Loucy (cell line): ENCODE data around the gene MAK.

Experiments
- H2AFZ ChIP-seq: fragments of 200-600 bp; sonication (generic); 2 replicates; pipeline ENCODE4 v1.6.0; 2016; ENCODE audit warnings: antibody characterized with exemption, mild to moderate bottlenecking, low read length, moderate library complexity
- H3F3A ChIP-seq: fragments of 200-600 bp; 2 replicates; pipeline ENCODE4 v1.6.0; 2016; ENCODE audit warnings: antibody characterized with exemption, low read depth, mild to moderate bottlenecking
- H3K27me3 ChIP-seq: fragments of 200-600 bp; sonication (generic); 2 replicates; pipeline ENCODE4 v1.6.1; 2014; ENCODE audit warnings: low read length, mild to moderate bottlenecking; ENCODE audit not compliant: insufficient read depth, poor library complexity, severe bottlenecking
- H3K36me3 ChIP-seq: fragments of 200-600 bp; sonication (generic); 2 replicates; pipeline ENCODE4 v1.6.1; 2016; ENCODE audit warnings: low read length; ENCODE audit not compliant: insufficient read depth
- H3K4me1 ChIP-seq: fragments of 200-600 bp; sonication (generic); 2 replicates; pipeline ENCODE4 v1.5.1; 2014; ENCODE audit warnings: low read length, mild to moderate bottlenecking; ENCODE audit not compliant: insufficient read depth, poor library complexity, severe bottlenecking
- H3K4me2 ChIP-seq: fragments of 200-600 bp; sonication (generic); 2 replicates; pipeline ENCODE4 v1.6.0; 2014; ENCODE audit warnings: antibody characterized with exemption, low read length, low read depth, mild to moderate bottlenecking; ENCODE audit not compliant: poor library complexity, severe bottlenecking
- H3K4me3 ChIP-seq: fragments of 200-600 bp; sonication (generic); 2 replicates; pipeline ENCODE4 v1.5.1; 2014; ENCODE audit warnings: low read length, mild to moderate bottlenecking, mixed read lengths; ENCODE audit not compliant: poor library complexity, severe bottlenecking
- H3K79me2 ChIP-seq: fragments of 200-600 bp; sonication (generic); 2 replicates; pipeline ENCODE4 v1.6.1; 2014; ENCODE audit warnings: low read length; ENCODE audit not compliant: insufficient read depth
- H3K9ac ChIP-seq: fragments of 200-600 bp; sonication (generic); 2 replicates; pipeline ENCODE4 v1.6.0; 2014; ENCODE audit warnings: mild to moderate bottlenecking, low read depth, low read length, moderate library complexity; ENCODE audit not compliant: poor library complexity, severe bottlenecking
- H3K9me2 ChIP-seq: fragments of 200-600 bp; sonication (generic); replicated peaks from 2 replicates; pipeline ENCODE4 v1.6.1; 2016; ENCODE audit warnings: low read depth, low read length, mixed read lengths
- H3K9me3 ChIP-seq: fragments of 200-600 bp; sonication (generic); 2 replicates; pipeline ENCODE4 v1.6.1; 2014; ENCODE audit warnings: mild to moderate bottlenecking, antibody characterized with exemption, low read length, low read depth; ENCODE audit not compliant: insufficient read depth
- H4K20me1 ChIP-seq: fragments of 200-600 bp; sonication (generic); 2 replicates; pipeline ENCODE4 v1.6.0; 2014; ENCODE audit warnings: antibody characterized with exemption, low read length, mild to moderate bottlenecking; ENCODE audit not compliant: insufficient read depth, poor library complexity, severe bottlenecking
- EZH2phosphoT487 ChIP-seq: fragments of 200-600 bp; IDR thresholded peaks from 2 replicates; pipeline ENCODE4 v1.6.1; 2018; ENCODE audit warnings: antibody characterized with exemption, mild to moderate bottlenecking, moderate library complexity, borderline replicate concordance
- TF ChIP-seq, protein P1 (sequence below): fragments of 200-600 bp; sonication (generic); conservative IDR thresholded peaks from 2 replicates; pipeline ENCODE4 v1.5.1; 2014; ENCODE audit warnings: mild to moderate bottlenecking, antibody characterized with exemption, low read length

The MAK gene

GRCh38 chr6:10778230-10778629, 60.1 kb downstream of the MAK start:
- H3K4me1 ChIP-seq, result no peaks in the 10 kb centered on the region
- H3F3A ChIP-seq, result no peaks in the 10 kb centered on the region
- no peaks in the 10 kb centered on the region for H3K27me3 ChIP-seq
- no peak overlapping the region for H3K4me2 ChIP-seq
- no peak overlapping the region for H3K9ac ChIP-seq
- no peaks in the 10 kb centered on the region for H3K9me2 ChIP-seq
- TF ChIP-seq EZH2phosphoT487, result no peak
- TF ChIP-seq, protein P1, sequence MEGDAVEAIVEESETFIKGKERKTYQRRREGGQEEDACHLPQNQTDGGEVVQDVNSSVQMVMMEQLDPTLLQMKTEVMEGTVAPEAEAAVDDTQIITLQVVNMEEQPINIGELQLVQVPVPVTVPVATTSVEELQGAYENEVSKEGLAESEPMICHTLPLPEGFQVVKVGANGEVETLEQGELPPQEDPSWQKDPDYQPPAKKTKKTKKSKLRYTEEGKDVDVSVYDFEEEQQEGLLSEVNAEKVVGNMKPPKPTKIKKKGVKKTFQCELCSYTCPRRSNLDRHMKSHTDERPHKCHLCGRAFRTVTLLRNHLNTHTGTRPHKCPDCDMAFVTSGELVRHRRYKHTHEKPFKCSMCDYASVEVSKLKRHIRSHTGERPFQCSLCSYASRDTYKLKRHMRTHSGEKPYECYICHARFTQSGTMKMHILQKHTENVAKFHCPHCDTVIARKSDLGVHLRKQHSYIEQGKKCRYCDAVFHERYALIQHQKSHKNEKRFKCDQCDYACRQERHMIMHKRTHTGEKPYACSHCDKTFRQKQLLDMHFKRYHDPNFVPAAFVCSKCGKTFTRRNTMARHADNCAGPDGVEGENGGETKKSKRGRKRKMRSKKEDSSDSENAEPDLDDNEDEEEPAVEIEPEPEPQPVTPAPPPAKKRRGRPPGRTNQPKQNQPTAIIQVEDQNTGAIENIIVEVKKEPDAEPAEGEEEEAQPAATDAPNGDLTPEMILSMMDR, result no peak
- no peaks in the 10 kb centered on the region for H3K79me2 ChIP-seq
- H3K4me3 ChIP-seq, result no peak overlapping the region
- no peaks in the 10 kb centered on the region for H3K9me3 ChIP-seq
- H3K36me3 ChIP-seq, result peaks cover 9% of the 10 kb centered on the region; the same call in 1 of the 2 replicates
- H4K20me1 ChIP-seq, result no peaks in the 10 kb centered on the region
- H2AFZ ChIP-seq, result no peak overlapping the region

DNA sequence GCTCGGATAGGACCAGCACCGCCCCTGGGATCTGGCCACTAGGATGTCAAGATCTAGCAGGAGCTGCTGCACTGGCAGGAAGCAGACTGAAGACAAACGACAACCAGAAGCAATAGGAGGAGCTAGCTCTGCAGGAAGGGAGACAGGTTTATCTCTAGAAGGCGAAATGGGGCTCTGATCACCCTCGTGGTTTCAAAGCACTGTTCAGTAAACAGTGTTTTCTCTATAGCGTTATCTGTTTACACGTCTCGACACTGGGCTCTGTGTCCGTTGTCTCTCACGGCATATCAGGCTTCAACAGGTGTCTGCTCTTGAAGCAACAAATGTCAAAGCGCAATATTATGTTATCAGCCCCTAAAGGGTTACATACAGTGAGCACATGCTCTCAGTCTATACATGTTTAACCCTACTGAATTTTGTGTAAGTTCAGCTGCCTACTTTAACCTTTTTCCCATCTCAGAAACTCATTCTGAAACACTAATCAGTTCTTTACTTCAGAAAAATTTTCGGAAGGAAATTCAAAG, 66.9 kb downstream of the MAK start:
- Histone ChIP-seq H3K9me2 (no peaks in the 10 kb centered on the region), H3K27me3 (no peaks in the 10 kb centered on the region), H3K79me2 (no peaks in the 10 kb centered on the region), H4K20me1 (no peaks in the 10 kb centered on the region), H3K4me2 (no peak overlapping the region), H3K4me3 (no peak overlapping the region), H2AFZ (no peak overlapping the region), H3K4me1 (peaks cover 3% of the 10 kb centered on the region), H3K9ac (no peak overlapping the region), H3K36me3 (peaks cover 24% of the 10 kb centered on the region; the same call in 1 of the 2 replicates), H3F3A (no peaks in the 10 kb centered on the region), H3K9me3 (no peaks in the 10 kb centered on the region)
- TF ChIP-seq, protein P1, result no peak
- no peak for TF ChIP-seq EZH2phosphoT487

DNA sequence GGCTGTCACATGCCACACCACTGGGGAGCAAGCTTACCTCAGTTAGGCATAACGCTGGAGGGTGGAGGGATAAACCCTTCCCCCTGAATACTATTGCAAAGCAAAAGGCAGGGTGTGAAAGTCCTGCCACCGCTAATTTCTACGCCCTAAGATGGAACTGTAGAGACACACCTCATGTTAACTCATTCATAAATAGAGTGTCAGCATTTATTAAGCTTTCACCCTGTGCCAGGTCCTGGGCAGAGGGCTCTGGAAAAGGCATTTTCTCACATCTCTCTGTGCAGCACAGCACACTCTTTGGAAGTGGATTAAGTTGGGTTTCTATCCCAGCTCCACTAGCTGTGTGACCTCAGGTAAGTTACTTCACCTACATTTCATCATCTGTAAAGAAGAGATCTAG, 68.9 kb downstream of the MAK start:
- H3K36me3 ChIP-seq, result peaks cover 24% of the 10 kb centered on the region; the same call in 1 of the 2 replicates
- H3K9ac ChIP-seq, result no peak overlapping the region
- H4K20me1 ChIP-seq, result no peaks in the 10 kb centered on the region
- no peaks in the 10 kb centered on the region for H3F3A ChIP-seq
- TF ChIP-seq, protein P1, result no peak
- no peak for TF ChIP-seq EZH2phosphoT487
- no peaks in the 10 kb centered on the region for H3K9me3 ChIP-seq
- no peak overlapping the region for H3K4me2 ChIP-seq
- no peak overlapping the region for H3K4me3 ChIP-seq
- no peak overlapping the region for H2AFZ ChIP-seq
- H3K79me2 ChIP-seq, result no peaks in the 10 kb centered on the region
- no peaks in the 10 kb centered on the region for H3K27me3 ChIP-seq
- H3K9me2 ChIP-seq, result no peaks in the 10 kb centered on the region
- H3K4me1 ChIP-seq, result peaks cover 3% of the 10 kb centered on the region
